ENCODE results near the gene OR6B3.

DNA sequence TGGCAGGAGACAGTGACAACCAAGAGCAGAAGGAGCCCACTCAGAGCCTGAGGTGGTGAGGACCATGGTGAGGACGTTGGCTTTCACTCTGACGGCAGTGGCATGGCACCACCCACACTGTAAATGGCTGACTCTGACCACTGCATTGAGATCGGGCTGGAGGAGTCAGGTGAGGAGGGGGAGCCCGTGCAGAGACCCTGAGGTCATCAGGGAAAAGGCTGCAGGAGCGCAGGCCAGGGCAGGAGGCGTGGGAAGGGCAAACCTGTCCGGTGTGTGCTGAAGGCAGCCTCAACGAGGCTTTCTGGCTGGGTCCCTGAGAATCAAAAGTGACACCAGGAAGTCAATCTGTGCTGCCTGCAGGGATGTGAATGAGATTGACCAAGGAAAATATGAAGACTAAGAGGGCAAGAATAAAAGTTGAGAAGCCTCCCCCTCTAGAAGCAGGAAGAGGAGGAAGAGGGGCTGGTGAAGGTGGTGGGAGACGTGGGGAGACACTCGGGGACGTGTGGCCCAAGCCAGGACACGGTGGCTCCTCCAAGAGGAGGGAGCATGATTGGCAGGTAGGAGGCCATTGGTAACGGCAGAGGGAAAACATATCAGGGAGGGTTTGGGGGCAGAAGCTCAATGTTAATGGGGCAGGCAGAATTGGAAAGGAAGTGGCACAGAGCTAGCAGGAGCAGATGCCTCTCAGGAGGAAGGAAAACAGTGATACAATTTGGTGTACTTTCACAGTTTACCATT lies 2.0 kb upstream of the OR6B3 start:
- no peak for TF ChIP-seq YY1 (IDR thresholded peaks at IDR 0.05; ENCODE audit: insufficient read depth, insufficient read length)
- TF ChIP-seq ZNF274 (IDR thresholded peaks at IDR 0.05; ENCODE audit: low read depth, low read length) = no peak
- TF ChIP-seq SUZ12 (IDR thresholded peaks at IDR 0.05; ENCODE audit: extremely low read depth, insufficient read depth, insufficient read length) = no peak

Measured in NT2/D1 (cell line).